ENCODE results near the gene MRPS17.
A peak's percentile ranks its signal among the peaks of the same experiment; 100 is the strongest.
"Not testable (repeated sequence)": the region's sequence is repeated elsewhere in the genome, so short reads cannot be mapped to it uniquely, and the experiment has no call there.

MRPS17 gene

GRCh38 chr7:55946545-55946944, 5.1 kb upstream of the MRPS17 start:
- Histone ChIP-seq H3K27ac (no peak overlapping the region), H3K9ac (no peak overlapping the region), H3K4me2 (no peak overlapping the region), H3K27me3 (no peaks in the 10 kb centered on the region), H3K4me3 (no peak overlapping the region), H4K20me1 (no peaks in the 10 kb centered on the region), H3K9me3 (replicated peaks in 1 of 11) (peaks cover 23 to 61% (median 44%) of the 10 kb centered on the region in 11 experiments), H3K36me3 (peaks cover 0 to 24% (median 7%) of the 10 kb centered on the region in 11 experiments; a peak in 11 of 22 replicates), H3K4me1 (no peaks in the 10 kb centered on the region)
- TF ChIP-seq Cebpa-rat (IDR thresholded peaks at IDR 0.05) = no peak

DNA sequence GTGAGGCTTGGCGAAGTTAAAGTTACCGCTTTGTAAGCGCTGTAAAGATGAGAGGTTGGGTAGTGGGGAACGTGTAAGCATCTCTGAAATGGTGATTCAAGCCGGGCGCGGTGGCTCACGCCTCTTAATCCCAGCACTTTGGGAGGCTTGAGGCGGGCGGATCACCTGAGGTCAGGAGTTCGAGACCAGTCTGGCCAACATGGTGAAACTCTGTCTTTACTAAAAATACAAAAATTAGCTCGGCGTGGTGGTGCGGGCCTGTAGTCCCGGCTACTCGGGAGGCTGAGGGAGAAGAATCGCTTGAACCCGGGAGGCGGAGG, 635 bp downstream of the MRPS17 start:
- Histone ChIP-seq H4K20me1 (peaks cover 0 to 31% (median 8%) of the 10 kb centered on the region in 11 experiments; a peak in 6 of 22 replicates), H3K4me2 (peak overlapping the region; percentile 86 to 98 (median 91)), H3K36me3 (peaks cover 32 to 45% (median 40%) of the 10 kb centered on the region in 11 experiments), H3K9ac (peak overlapping the region; percentile 80 to 96 (median 88)), H3K4me1 (peaks cover 0 to 15% (median 10%) of the 10 kb centered on the region in 10 experiments; a peak in 13 of 20 replicates), H3K27ac (peak overlapping the region; percentile 73 to 89 (median 81)), H3K4me3 (peak overlapping the region; percentile 83 to 99 (median 94))
- not testable (repeated sequence) for H3K27me3 ChIP-seq; H3K9me3 ChIP-seq (replicated peaks in 1 of 11)

DNA sequence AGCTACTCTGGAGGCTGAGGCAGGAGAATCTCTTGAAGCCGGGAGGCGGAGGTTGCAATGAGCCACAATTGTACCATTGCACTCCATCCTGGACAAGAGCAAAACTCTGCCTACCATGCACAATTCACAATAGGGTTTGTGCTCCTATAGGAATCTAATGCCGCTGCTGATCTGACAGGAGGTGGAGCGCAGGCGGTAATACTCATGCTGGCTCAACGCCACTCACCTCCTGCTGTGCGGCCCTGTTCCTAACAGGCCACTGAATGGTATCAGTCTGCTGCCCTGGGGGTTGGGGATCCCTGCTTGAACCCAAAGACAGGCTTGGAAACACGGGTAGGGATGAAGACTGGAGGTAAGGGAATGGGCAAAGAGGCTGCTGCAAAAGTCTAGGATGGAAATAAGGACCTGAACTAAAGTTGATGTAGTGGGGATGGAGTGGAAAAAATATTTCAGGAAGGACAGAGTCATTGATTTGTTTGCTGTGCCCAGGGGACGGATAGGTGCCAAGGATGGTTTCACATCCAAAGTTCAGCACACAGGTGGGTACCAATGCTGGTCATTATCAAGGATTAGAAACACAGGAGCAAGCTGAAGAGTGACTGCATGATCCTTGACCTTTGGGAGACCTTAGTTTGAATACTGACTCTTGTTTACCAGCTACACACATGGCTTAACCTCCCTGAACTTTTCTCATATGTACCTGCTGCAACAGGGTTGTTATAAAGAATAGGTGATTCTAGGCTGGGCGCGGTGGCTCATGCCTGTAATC, 2.2 kb downstream of the MRPS17 start:
- Histone ChIP-seq H3K27ac (no peak overlapping the region), H3K9me3 (replicated peaks in 1 of 11) (no peaks in the 10 kb centered on the region), H3K4me2 (no peak overlapping the region), H3K9ac (no peak overlapping the region), H3K27me3 (no peaks in the 10 kb centered on the region), H4K20me1 (peaks cover 0 to 31% (median 8%) of the 10 kb centered on the region in 11 experiments; a peak in 6 of 22 replicates), H3K36me3 (peaks cover 32 to 52% (median 43%) of the 10 kb centered on the region in 11 experiments), H3K4me3 (no peak overlapping the region), H3K4me1 (peaks cover 0 to 15% (median 10%) of the 10 kb centered on the region in 10 experiments; a peak in 13 of 20 replicates)
- TF ChIP-seq Cebpa-rat (IDR thresholded peaks at IDR 0.05) = no peak

GRCh38 chr7:55957190-55957589, 5.5 kb downstream of the MRPS17 start:
- Histone ChIP-seq H3K4me1 (peaks cover 0 to 14% (median 10%) of the 10 kb centered on the region in 10 experiments; a peak in 13 of 20 replicates), H3K9me3 (replicated peaks in 1 of 11) (no peaks in the 10 kb centered on the region), H3K4me3 (no peak overlapping the region), H3K9ac (no peak overlapping the region), H3K27me3 (no peaks in the 10 kb centered on the region), H3K4me2 (no peak overlapping the region), H4K20me1 (peaks cover 0 to 29% (median 8%) of the 10 kb centered on the region in 11 experiments; a peak in 6 of 22 replicates), H3K27ac (no peak overlapping the region), H3K36me3 (peaks cover 32 to 52% (median 43%) of the 10 kb centered on the region in 11 experiments)
- TF ChIP-seq Cebpa-rat (IDR thresholded peaks at IDR 0.05) = no peak

- Histone ChIP-seq H4K20me1 (peaks cover 0 to 16% (median 4%) of the 10 kb centered on the region in 11 experiments; a peak in 8 of 22 replicates), H3K4me2 (no peak overlapping the region), H3K27ac (no peak overlapping the region), H3K4me1 (peaks cover 15 to 28% (median 25%) of the 10 kb centered on the region in 10 experiments; a peak in 19 of 20 replicates), H3K27me3 (no peaks in the 10 kb centered on the region), H3K4me3 (no peak overlapping the region), H3K36me3 (peaks cover 8 to 23% (median 15%) of the 10 kb centered on the region in 11 experiments; a peak in 21 of 22 replicates), H3K9ac (no peak overlapping the region), H3K9me3 (replicated peaks in 1 of 11) (0 out of 22 replicates have a peak, but pooled peaks cover 0 to 1% (median 0%) of the 10 kb centered on the region in 11 experiments)
- no peak for TF ChIP-seq Cebpa-rat (IDR thresholded peaks at IDR 0.05)
Observed at GRCh38 chr7:55962014-55962413, 10.3 kb downstream of the MRPS17 start.

GRCh38 chr7:55963584-55964168, 12.0 kb downstream of the MRPS17 start:
- Histone ChIP-seq H3K9ac (peak overlapping the region; percentile 91 to 99 (median 96)), H4K20me1 (peaks cover 0 to 32% (median 8%) of the 10 kb centered on the region in 11 experiments; a peak in 13 of 22 replicates), H3K36me3 (peaks cover 25 to 30% (median 27%) of the 10 kb centered on the region in 11 experiments), H3K9me3 (replicated peaks in 1 of 11) (peaks cover 0 to 13% (median 0%) of the 10 kb centered on the region in 11 experiments; a peak in 4 of 22 replicates), H3K4me2 (peak overlapping the region; percentile 62 to 89 (median 79)), H3K27ac (peak overlapping the region; percentile 90 to 97 (median 94); a peak in 21 of 22 replicates), H3K27me3 (no peaks in the 10 kb centered on the region), H3K4me1 (peaks cover 15 to 30% (median 27%) of the 10 kb centered on the region in 10 experiments; a peak in 19 of 20 replicates), H3K4me3 (peak overlapping the region; percentile 53 to 93 (median 81))
- no peak for TF ChIP-seq Cebpa-rat (IDR thresholded peaks at IDR 0.05)

GRCh38 chr7:55964261-55965099, 12.8 kb downstream of the MRPS17 start, which contains the start of gene NIPSNAP2:
Gene NIPSNAP2 (plus strand): TSS chr7:55964585. CDS start chr7:55964610, 25 bp downstream.
- Histone ChIP-seq H3K36me3 (peaks cover 33 to 38% (median 34%) of the 10 kb centered on the region in 11 experiments), H3K9ac (peak within 1 kb of the TSS; percentile 91 to 99 (median 96)), H3K4me1 (peaks cover 15 to 30% (median 27%) of the 10 kb centered on the region in 10 experiments; a peak in 19 of 20 replicates), H4K20me1 (peaks cover 0 to 39% (median 10%) of the 10 kb centered on the region in 11 experiments; a peak in 13 of 22 replicates), H3K4me3 (peak within 1 kb of the TSS; percentile 53 to 93 (median 81)), H3K27me3 (no peaks in the 10 kb centered on the region), H3K27ac (peak within 1 kb of the TSS; percentile 90 to 97 (median 94)), H3K9me3 (replicated peaks in 1 of 11) (peaks cover 0 to 15% (median 0%) of the 10 kb centered on the region in 11 experiments; a peak in 8 of 22 replicates), H3K4me2 (peak within 1 kb of the TSS; percentile 72 to 93 (median 82))
- TF ChIP-seq Cebpa-rat (IDR thresholded peaks at IDR 0.05) = no peak

DNA sequence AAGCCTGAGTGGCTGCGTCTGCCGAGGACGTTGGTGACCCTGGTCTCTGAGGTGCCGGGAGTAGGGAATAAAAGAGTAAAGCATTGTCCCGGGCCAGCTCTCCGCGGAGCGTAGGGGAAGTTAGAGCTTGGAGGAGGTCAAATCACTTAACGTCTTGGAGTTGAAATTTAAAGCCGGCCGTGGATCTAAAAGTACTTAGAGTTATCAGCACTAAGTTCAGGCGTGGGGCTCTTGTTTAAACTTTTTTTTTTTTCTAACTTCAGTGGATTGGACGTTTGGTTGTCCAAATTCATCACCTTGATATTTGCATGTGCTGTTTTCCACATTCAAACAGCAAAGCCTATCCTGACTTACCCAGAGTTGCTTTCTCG, 13.4 kb downstream of the MRPS17 start:
- TF ChIP-seq Cebpa-rat (IDR thresholded peaks at IDR 0.05) = no peak

More for the DNA sequence above, 13.4 kb downstream of the MRPS17 start:
- peaks cover 1 to 45% (median 10%) of the 10 kb centered on the region in 11 experiments; a peak in 14 of 22 replicates for H4K20me1 ChIP-seq
- peaks cover 15 to 30% (median 27%) of the 10 kb centered on the region in 10 experiments; a peak in 19 of 20 replicates for H3K4me1 ChIP-seq
- H3K27me3 ChIP-seq = no peaks in the 10 kb centered on the region
- peak overlapping the region; percentile 91 to 99 (median 96) for H3K9ac ChIP-seq
- peaks cover 0 to 15% (median 0%) of the 10 kb centered on the region in 11 experiments; a peak in 8 of 22 replicates for H3K9me3 ChIP-seq (replicated peaks in 1 of 11)
- H3K36me3 ChIP-seq = peaks cover 36 to 44% (median 38%) of the 10 kb centered on the region in 11 experiments
- H3K4me2 ChIP-seq = peak overlapping the region; percentile 70 to 93 (median 81)
- H3K4me3 ChIP-seq = peak overlapping the region; percentile 53 to 93 (median 81)
- H3K27ac ChIP-seq = peak overlapping the region; percentile 90 to 97 (median 94)
